CD4-positive, alpha-beta T cell treated with Interleukin-17A for 1 hour (primary cell): Measurements from ENCODE around the gene SLC29A3.
"Not testable (repeated sequence)": the region's sequence is repeated elsewhere in the genome, so short reads cannot be mapped to it uniquely, and the experiment has no call there.

ENCODE experiments used
- DNase-seq: peaks from one replicate; pipeline ENCODE4 v3.0.0-alpha.2; 2020

The SLC29A3 gene

GRCh38 chr10:71319042-71319799 lies at the start of gene SLC29A3:
Gene SLC29A3, plus strand, starts transcription at chr10:71319259. Its CDS starts 51 bp downstream, at chr10:71319310.
- peak; percentile 89 for DNase-seq

GRCh38 chr10:71269301-71270288 lies 49.5 kb upstream of the SLC29A3 start:
- no peak for DNase-seq

- DNase-seq: peak; percentile 28
These were observed 48.5 kb upstream of the SLC29A3 start for GRCh38 chr10:71270301-71271220.

- no peak for DNase-seq
These were observed 47.4 kb upstream of the SLC29A3 start for GRCh38 chr10:71271662-71272055.

GRCh38 chr10:71272056-71272771 lies 46.8 kb upstream of the SLC29A3 start:
- no peak for DNase-seq

GRCh38 chr10:71272974-71273373 lies 46.1 kb upstream of the SLC29A3 start:
- not testable (repeated sequence) for DNase-seq

- DNase-seq: no peak
These were observed 45.6 kb upstream of the SLC29A3 start for GRCh38 chr10:71273506-71273905.

- no peak for DNase-seq
These were observed 43.9 kb upstream of the SLC29A3 start for GRCh38 chr10:71274901-71275796.

- no peak for DNase-seq
These were observed 42.2 kb upstream of the SLC29A3 start for GRCh38 chr10:71276873-71277272.

- DNase-seq: no peak
These were observed 41.0 kb upstream of the SLC29A3 start for GRCh38 chr10:71277914-71278665.

GRCh38 chr10:71278691-71279588 lies 40.1 kb upstream of the SLC29A3 start:
- no peak for DNase-seq

- no peak for DNase-seq
These were observed 39.4 kb upstream of the SLC29A3 start for GRCh38 chr10:71279590-71280170.

GRCh38 chr10:71280216-71280615 lies 38.8 kb upstream of the SLC29A3 start:
- no peak for DNase-seq

- no peak for DNase-seq
These were observed 38.2 kb upstream of the SLC29A3 start for GRCh38 chr10:71280825-71281224.

GRCh38 chr10:71281646-71282322 lies 37.3 kb upstream of the SLC29A3 start:
- no peak for DNase-seq

GRCh38 chr10:71282323-71282680 lies 36.8 kb upstream of the SLC29A3 start:
- DNase-seq: no peak

GRCh38 chr10:71283410-71283809 lies 35.6 kb upstream of the SLC29A3 start:
- DNase-seq: no peak

- DNase-seq: no peak
These were observed 35.2 kb upstream of the SLC29A3 start for GRCh38 chr10:71283876-71284275.
